HFFc6 (cell line): Measurements from ENCODE around the gene MSI2. TPM values are rescaled to one million over a fixed set of nuclear protein-coding genes. Genes with fewer than 3 reads are reported as not detected.

ENCODE experiments used
- DNase-seq: peaks from one replicate; pipeline ENCODE4 v3.0.0-alpha.2; 2018
- H3K27ac Mint-ChIP-seq: 2 replicates; pipeline ENCODE4 v1.8.0; 2020; ENCODE audit warnings: mild to moderate bottlenecking, mixed read lengths
- H3K27me3 Mint-ChIP-seq: 2 replicates; pipeline ENCODE4 v1.8.0; 2021; ENCODE audit warnings: mild to moderate bottlenecking, moderate library complexity, mixed read lengths; ENCODE audit not compliant: insufficient read depth
- H3K36me3 Mint-ChIP-seq: 2 replicates; pipeline ENCODE4 v1.8.0; 2021; ENCODE audit warnings: low read depth, mixed read lengths
- H3K4me1 Mint-ChIP-seq: 2 replicates; pipeline ENCODE4 v1.8.0; 2020; ENCODE audit warnings: low read depth, mixed read lengths
- H3K4me3 Mint-ChIP-seq: 2 replicates; pipeline ENCODE4 v1.8.0; 2020; ENCODE audit warnings: mild to moderate bottlenecking, moderate library complexity, mixed read lengths
- H3K9me3 Mint-ChIP-seq: 2 replicates; pipeline ENCODE4 v1.8.0; 2020; ENCODE audit warnings: mild to moderate bottlenecking, mixed read lengths
- total RNA-seq, 6 experiments: library from RNA; stranded (reverse); fragmentation: NEBNext Ultra II Directional; extraction: Animal tissue kit (Norgen Biotek cat#: 25700); gene quantifications; 2 replicates in 1 of 6; 3 replicates in 5 of 6; pipeline ENCODE4 v1.2.3, GENCODE V29; 2021
- TF ChIP-seq, protein P1 (sequence below): fragments of 200-600 bp; sonication (generic); IDR thresholded peaks from 2 replicates; pipeline ENCODE4 v1.5.0; 2021; ENCODE audit warnings: antibody characterized with exemption, mild to moderate bottlenecking

The MSI2 gene
- total RNA-seq, 6 experiments from 2014 or later = 53.5 to 71.7 (median 55.0) TPM

GRCh38 chr17:57317079-57317478, 60.8 kb downstream of the MSI2 start:
- H3K36me3 Mint-ChIP-seq = no peaks in the 10 kb centered on the region
- no peaks in the 10 kb centered on the region for H3K9me3 Mint-ChIP-seq
- TF ChIP-seq, protein P1, sequence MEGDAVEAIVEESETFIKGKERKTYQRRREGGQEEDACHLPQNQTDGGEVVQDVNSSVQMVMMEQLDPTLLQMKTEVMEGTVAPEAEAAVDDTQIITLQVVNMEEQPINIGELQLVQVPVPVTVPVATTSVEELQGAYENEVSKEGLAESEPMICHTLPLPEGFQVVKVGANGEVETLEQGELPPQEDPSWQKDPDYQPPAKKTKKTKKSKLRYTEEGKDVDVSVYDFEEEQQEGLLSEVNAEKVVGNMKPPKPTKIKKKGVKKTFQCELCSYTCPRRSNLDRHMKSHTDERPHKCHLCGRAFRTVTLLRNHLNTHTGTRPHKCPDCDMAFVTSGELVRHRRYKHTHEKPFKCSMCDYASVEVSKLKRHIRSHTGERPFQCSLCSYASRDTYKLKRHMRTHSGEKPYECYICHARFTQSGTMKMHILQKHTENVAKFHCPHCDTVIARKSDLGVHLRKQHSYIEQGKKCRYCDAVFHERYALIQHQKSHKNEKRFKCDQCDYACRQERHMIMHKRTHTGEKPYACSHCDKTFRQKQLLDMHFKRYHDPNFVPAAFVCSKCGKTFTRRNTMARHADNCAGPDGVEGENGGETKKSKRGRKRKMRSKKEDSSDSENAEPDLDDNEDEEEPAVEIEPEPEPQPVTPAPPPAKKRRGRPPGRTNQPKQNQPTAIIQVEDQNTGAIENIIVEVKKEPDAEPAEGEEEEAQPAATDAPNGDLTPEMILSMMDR = no peak
- DNase-seq = no peak
- no peak overlapping the region for H3K4me3 Mint-ChIP-seq
- no peaks in the 10 kb centered on the region for H3K4me1 Mint-ChIP-seq
- no peaks in the 10 kb centered on the region; the same call in 1 of the 2 replicates for H3K27me3 Mint-ChIP-seq
- H3K27ac Mint-ChIP-seq = no peak overlapping the region

GRCh38 chr17:57318913-57319312, 62.6 kb downstream of the MSI2 start:
- Mint-ChIP-seq H3K36me3 (no peaks in the 10 kb centered on the region), H3K4me1 (no peaks in the 10 kb centered on the region), H3K9me3 (no peaks in the 10 kb centered on the region), H3K27ac (no peak overlapping the region), H3K4me3 (no peak overlapping the region), H3K27me3 (no peaks in the 10 kb centered on the region; the same call in 1 of the 2 replicates)
- TF ChIP-seq, protein P1 = no peak
- DNase-seq = no peak

DNA sequence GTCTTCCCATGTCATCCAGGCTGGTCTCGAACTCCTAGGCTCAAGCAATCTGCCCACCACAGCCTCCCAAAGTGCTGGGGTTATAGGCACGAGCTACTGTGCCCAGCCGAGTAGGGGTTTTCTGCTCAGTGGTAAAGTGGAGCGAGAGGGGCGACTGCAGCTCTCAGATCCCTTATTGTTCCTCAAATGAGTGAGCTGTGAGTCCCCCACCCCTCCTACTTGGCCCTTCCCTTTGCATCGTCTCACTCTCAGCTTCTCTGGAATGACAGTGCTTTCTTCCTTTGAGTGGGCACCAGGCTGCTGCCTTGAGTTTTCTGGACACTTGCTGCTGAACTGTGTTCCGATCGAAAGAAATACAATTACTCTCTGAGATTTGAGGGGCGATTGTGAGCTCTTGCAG, 63.5 kb downstream of the MSI2 start:
- Mint-ChIP-seq H3K4me3 (no peak overlapping the region), H3K27ac (no peak overlapping the region), H3K9me3 (no peaks in the 10 kb centered on the region), H3K4me1 (no peaks in the 10 kb centered on the region), H3K36me3 (peaks cover 6% of the 10 kb centered on the region; the same call in 1 of the 2 replicates), H3K27me3 (no peaks in the 10 kb centered on the region; the same call in 1 of the 2 replicates)
- TF ChIP-seq, protein P1 = no peak
- DNase-seq = no peak

- no peak overlapping the region for H3K4me3 Mint-ChIP-seq
- peaks cover 6% of the 10 kb centered on the region; the same call in 1 of the 2 replicates for H3K36me3 Mint-ChIP-seq
- TF ChIP-seq, protein P1 = no peak
- DNase-seq = no peak
- no peaks in the 10 kb centered on the region for H3K9me3 Mint-ChIP-seq
- H3K27ac Mint-ChIP-seq = no peak overlapping the region
- H3K27me3 Mint-ChIP-seq = no peaks in the 10 kb centered on the region
- H3K4me1 Mint-ChIP-seq = peaks cover 3% of the 10 kb centered on the region
Observed at GRCh38 chr17:57323391-57323790, 67.1 kb downstream of the MSI2 start.

GRCh38 chr17:57324060-57324459, 67.7 kb downstream of the MSI2 start:
- Mint-ChIP-seq H3K4me1 (peaks cover 10% of the 10 kb centered on the region), H3K27ac (no peak overlapping the region)

More at GRCh38 chr17:57324060-57324459, 67.7 kb downstream of the MSI2 start:
- Mint-ChIP-seq H3K36me3 (peaks cover 6% of the 10 kb centered on the region; the same call in 1 of the 2 replicates), H3K27me3 (no peaks in the 10 kb centered on the region), H3K4me3 (no peak overlapping the region), H3K9me3 (no peaks in the 10 kb centered on the region)
- DNase-seq = no peak
- TF ChIP-seq, protein P1 = no peak
